Pancreas (tissue), 10 donors: ENCODE measurements around the gene MBD2. TPM values are rescaled to one million over a fixed set of nuclear protein-coding genes. Genes with fewer than 3 reads are reported as not detected.

Experiments used
- ATAC-seq, 4 donors: fragments of 200-7000 bp; cut with Tn5 transposase; one replicate each; pipeline versions ENCODE4 v1.8.0 to v1.9.1; 2020; ENCODE audit warnings: mild to moderate bottlenecking in 4 of 4, moderate library complexity in 4 of 4
- DNase-seq, 6 donors: peaks; one replicate each; pipeline ENCODE4 v3.0.0-alpha.2; 2020
- FAIRE-seq: peaks from 2 replicates; lab custom pipeline; 2012; peaks lifted over from hg19 to GRCh38; lab: Jason Lieb, UNC
- H3K27ac ChIP-seq, 4 donors: fragments of 200-600 bp; sonication (generic); 1 replicate in 3 of 4; 2 replicates in 1 of 4; pipeline versions ENCODE4 v1.5.0 to v1.8.0; 2020
- H3K27me3 ChIP-seq, 4 donors: fragments of 200-600 bp; one replicate each; pipeline ENCODE4 v1.8.0; 2021
- H3K36me3 ChIP-seq, 3 donors: fragments of 200-600 bp; sonication (generic) in 1 of 3; one replicate each; pipeline versions ENCODE4 v1.5.0 to v1.8.0; 2020 to 2021
- H3K4me1 ChIP-seq, 3 donors: fragments of 200-600 bp; one replicate each; pipeline ENCODE4 v1.8.0; 2021
- H3K4me3 ChIP-seq, 4 donors: fragments of 200-600 bp; sonication (generic) in 2 of 4; one replicate each; pipeline versions ENCODE4 v1.5.0 to v1.8.0; 2020 to 2021
- H3K9me3 ChIP-seq, 4 donors: fragments of 200-600 bp; one replicate each; pipeline ENCODE4 v1.8.0; 2021
- WGBS, 2 donors: extraction: QIAGEN DNeasy Blood & Tissue Kit; methylation state at CpG; one replicate each; pipeline ENCODE4 v1.1.7; 2013; 5-methylcytosine and 5-hydroxymethylcytosine counted together
- intact Hi-C, 3 donors: fragments of 100-400 bp; cut with DNase I; formaldehyde crosslinking; loops; one replicate each; pipeline versions ENCODE4 v1.11.1 to v1.14.2; 2022
- polyA plus RNA-seq, 2 donors: library from polyadenylated mRNA; stranded (reverse); fragments of 200-250 nt; gene quantifications; one replicate each; pipeline ENCODE4 v1.2.3, GENCODE V29; 2013
- total RNA-seq, 6 donors: library from RNA; stranded (reverse); fragmentation: NEBNext Ultra II Directional in 4 of 6; extraction: Animal tissue kit (Norgen Biotek cat#: 25700) in 4 of 6; gene quantifications; one replicate each; pipeline versions ENCODE4 v1.2.1 to v1.2.4, GENCODE V29; 2021 to 2023
- TF ChIP-seq, protein P1 (sequence below), 4 donors: fragments of 200-600 bp; sonication (generic) in 3 of 4; IDR thresholded peaks; one replicate each; pipeline versions ENCODE4 v1.5.0 to v1.8.0; 2021; ENCODE audit warnings: antibody characterized with exemption in 4 of 4
- donor health status: healthy with polysubstance abuse.
- donor health status: DM: no; HTN: no; CAD: no; lungs with moderate emphysema.
- donor health status: DM: no; HTN: no; CAD: no.
- donor health status: control.
- donor health status: control.
- donor health status: Bipolar disorder and iron deficiency.
- donor health status: DM: yes; HTN: yes; CAD: no.
- donor health status: DM: no; HTN: no; CAD: no.
- donor health status: DM: no; HTN: no; CAD: no.
- donor health status: DM: yes; HTN: yes; CAD: no.

Gene MBD2
- total and polyA plus RNA-seq, 8 donors, result 15.7 to 60.5 (median 47.0) TPM

DNA sequence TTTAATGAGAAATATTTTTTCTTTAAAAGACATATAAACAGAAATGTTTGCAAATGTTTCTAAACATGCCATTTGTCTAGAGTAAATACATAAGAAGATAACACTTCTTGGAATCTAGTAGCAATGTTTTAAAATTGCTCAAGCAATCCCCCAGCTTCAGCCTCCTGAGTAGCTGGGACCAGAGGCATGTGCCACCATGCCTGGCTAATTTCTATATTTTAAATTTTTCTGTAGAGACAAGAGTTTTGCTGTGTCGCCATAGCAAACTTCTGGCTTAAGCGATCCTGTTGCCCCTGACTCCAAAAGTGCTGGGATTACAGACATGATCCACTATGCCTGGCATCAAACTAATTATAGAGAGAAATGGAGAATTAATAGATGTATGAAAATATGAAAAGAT lies 14.6 kb upstream of the MBD2 start:
- Histone ChIP-seq H3K36me3 (no peaks in the 10 kb centered on the region), H3K27me3 (no peaks in the 10 kb centered on the region), H3K9me3 (no peaks in the 10 kb centered on the region), H3K4me3 (no peak overlapping the region), H3K27ac (peak overlapping the region in 3 of 4 donors; percentile 6 to 88 (median 82)), H3K4me1 (peaks cover 12 to 16% (median 12%) of the 10 kb centered on the region in 3 donors)
- DNase-seq, result no peak
- 30 to 43% methylated on average over 2 of the region's 2 CpGs for WGBS, 2 donors
- FAIRE-seq, result no peak
- TF ChIP-seq, protein P1, sequence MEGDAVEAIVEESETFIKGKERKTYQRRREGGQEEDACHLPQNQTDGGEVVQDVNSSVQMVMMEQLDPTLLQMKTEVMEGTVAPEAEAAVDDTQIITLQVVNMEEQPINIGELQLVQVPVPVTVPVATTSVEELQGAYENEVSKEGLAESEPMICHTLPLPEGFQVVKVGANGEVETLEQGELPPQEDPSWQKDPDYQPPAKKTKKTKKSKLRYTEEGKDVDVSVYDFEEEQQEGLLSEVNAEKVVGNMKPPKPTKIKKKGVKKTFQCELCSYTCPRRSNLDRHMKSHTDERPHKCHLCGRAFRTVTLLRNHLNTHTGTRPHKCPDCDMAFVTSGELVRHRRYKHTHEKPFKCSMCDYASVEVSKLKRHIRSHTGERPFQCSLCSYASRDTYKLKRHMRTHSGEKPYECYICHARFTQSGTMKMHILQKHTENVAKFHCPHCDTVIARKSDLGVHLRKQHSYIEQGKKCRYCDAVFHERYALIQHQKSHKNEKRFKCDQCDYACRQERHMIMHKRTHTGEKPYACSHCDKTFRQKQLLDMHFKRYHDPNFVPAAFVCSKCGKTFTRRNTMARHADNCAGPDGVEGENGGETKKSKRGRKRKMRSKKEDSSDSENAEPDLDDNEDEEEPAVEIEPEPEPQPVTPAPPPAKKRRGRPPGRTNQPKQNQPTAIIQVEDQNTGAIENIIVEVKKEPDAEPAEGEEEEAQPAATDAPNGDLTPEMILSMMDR (IDR thresholded peaks at IDR 0.05), result no peak
- intact Hi-C loops, result no loop called here
- peak in 1 of 4 donors; percentile 17 for ATAC-seq

DNA sequence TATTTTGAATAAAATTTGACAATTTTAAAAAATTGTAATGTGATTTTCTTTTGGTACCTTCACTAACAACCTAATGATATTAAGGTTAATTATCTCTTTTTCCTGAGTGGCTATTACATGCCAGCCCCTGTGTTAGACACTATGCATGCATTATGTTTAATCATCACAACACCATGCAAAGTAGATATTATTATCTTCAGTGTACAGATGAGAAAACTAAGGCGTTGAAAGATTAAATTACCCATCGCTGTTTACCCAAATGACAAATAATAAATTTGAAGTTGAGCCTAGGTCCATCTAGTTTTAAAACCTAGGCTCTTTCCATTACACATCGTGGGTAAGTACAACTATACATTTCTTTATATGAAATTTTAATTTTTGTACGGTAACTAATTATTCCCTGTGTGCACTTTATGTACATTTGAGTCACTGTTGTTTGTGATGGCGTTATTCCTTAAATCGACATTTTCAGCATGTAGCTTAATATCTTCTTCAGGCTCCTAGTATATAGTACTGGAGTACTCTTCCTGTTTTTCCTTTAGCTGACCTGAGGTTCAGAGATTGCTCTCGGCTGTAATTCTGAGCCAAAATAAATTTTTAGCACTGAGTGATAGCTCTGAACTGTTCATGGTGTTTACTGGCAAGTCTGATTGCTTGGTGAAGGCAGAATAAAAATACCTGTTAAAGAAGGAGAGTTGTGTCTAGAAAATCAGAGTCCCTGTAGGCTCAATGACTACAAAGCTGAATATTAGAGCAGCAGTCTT lies 13.9 kb upstream of the MBD2 start:
- intact Hi-C loops, result no loop called here
- DNase-seq, result no peak
- Histone ChIP-seq H3K27ac (peak overlapping the region in 2 of 4 donors; percentile 82 to 88), H3K9me3 (no peaks in the 10 kb centered on the region), H3K4me3 (peak overlapping the region in 1 of 4 donors; percentile 1), H3K27me3 (no peaks in the 10 kb centered on the region), H3K36me3 (no peaks in the 10 kb centered on the region), H3K4me1 (peaks cover 12 to 16% (median 12%) of the 10 kb centered on the region in 3 donors)
- TF ChIP-seq, protein P1 (IDR thresholded peaks at IDR 0.05), result no peak
- 37 to 38% methylated on average over 7 of the region's 7 CpGs for WGBS, 2 donors
- FAIRE-seq, result no peak
- peak in 3 of 4 donors; percentile 28 to 57 (median 49) for ATAC-seq

DNA sequence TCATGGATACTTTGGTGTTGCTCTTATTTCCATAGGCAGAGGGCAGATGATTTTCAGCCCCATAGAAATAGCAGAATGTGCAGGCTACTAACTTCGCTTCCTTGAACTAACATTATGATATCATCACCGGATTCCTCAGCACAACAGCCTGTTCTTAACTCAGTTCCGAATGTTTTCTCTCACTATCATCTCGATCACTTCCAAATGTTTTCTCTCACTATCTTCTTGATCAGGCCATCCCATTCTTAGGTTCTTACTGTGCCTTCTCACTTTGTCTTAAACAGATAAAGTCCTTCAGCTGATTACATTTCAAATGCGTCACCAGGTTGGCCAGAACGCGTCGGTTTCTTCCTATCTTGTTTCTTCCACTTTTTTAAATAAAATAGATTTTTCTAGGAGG lies 11.4 kb upstream of the MBD2 start:
- Histone ChIP-seq H3K27me3 (no peaks in the 10 kb centered on the region), H3K4me3 (no peak overlapping the region), H3K9me3 (no peaks in the 10 kb centered on the region), H3K36me3 (no peaks in the 10 kb centered on the region), H3K4me1 (peaks cover 9 to 12% (median 11%) of the 10 kb centered on the region in 3 donors), H3K27ac (no peak overlapping the region)
- ATAC-seq, result no peak
- TF ChIP-seq, protein P1 (IDR thresholded peaks at IDR 0.05), result no peak
- no peak for DNase-seq
- WGBS, 2 donors, result 26 to 43% methylated on average over 8 of the region's 8 CpGs
- FAIRE-seq, result no peak
- intact Hi-C loops, result no loop called here

DNA sequence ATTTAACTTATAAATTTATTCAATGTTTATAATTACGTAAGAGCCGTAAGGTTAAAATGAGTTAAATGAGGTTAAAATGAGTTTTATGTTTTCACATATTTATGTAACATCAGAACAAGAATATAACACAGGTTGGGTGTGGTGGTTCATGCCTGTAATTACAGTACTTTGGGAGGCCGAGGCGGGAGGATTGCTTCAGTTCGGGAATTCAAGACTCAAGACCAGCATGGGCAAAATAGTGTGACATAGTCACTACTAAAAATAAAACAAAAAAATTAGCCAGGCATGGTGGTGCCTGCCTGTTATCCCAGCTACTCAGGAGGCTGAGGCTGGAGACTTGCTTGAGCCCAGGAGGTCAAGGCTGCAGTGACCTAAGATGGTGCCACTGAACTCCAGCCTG lies 9.3 kb upstream of the MBD2 start:
- H3K4me3 ChIP-seq, result no peak overlapping the region
- H3K27ac ChIP-seq, result no peak overlapping the region
- intact Hi-C loops, result no loop called here
- no peaks in the 10 kb centered on the region for H3K9me3 ChIP-seq
- TF ChIP-seq, protein P1 (IDR thresholded peaks at IDR 0.05), result no peak
- 94 to 97% methylated on average over 5 of the region's 5 CpGs for WGBS, 2 donors
- H3K27me3 ChIP-seq, result no peaks in the 10 kb centered on the region
- DNase-seq (no peak), ATAC-seq (no peak), FAIRE-seq (no peak)
- H3K36me3 ChIP-seq, result no peaks in the 10 kb centered on the region
- H3K4me1 ChIP-seq, result peaks cover 6 to 12% (median 6%) of the 10 kb centered on the region in 3 donors

DNA sequence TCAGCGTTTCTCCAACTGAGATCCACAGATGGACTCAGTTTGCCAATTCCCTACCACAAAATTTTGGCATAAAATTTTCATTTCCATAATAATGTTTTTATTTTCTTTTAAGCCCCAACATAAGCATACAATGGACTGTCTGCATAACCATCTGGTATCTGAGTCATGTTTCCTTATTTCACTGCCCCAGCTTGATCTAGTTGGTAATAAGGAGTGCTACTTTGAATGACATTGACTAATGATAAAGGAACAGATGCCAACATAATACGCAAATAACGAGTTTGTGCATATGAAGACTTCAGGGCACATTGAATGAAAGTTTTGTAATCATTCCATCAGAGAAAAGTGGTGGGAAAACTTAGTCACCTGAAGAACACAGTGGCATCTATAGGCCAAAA lies 8.8 kb upstream of the MBD2 start:
- FAIRE-seq, result no peak
- H3K4me1 ChIP-seq, result peaks cover under 1 to 8% (median 4%) of the 10 kb centered on the region in 3 donors
- intact Hi-C loops, result no loop called here
- TF ChIP-seq, protein P1 (IDR thresholded peaks at IDR 0.05), result no peak
- no peak overlapping the region for H3K27ac ChIP-seq
- peak in 1 of 4 donors; percentile 50 for ATAC-seq
- no peaks in the 10 kb centered on the region for H3K27me3 ChIP-seq
- no peak for DNase-seq
- H3K4me3 ChIP-seq, result no peak overlapping the region
- 58 to 62% methylated on average over 3 of the region's 3 CpGs for WGBS, 2 donors
- no peaks in the 10 kb centered on the region for H3K36me3 ChIP-seq
- no peaks in the 10 kb centered on the region for H3K9me3 ChIP-seq
